Epidermal melanocyte (primary cell): Measurements from ENCODE around the gene SEZ6L2.
"Not testable (repeated sequence)": the region's sequence is repeated elsewhere in the genome, so short reads cannot be mapped to it uniquely, and the experiment has no call there.

ENCODE experiments used
- DNase-seq: peaks from one replicate; pipeline ENCODE4 v3.0.0; 2011; ENCODE audit warnings: low spot score; ENCODE audit not compliant: insufficient read length

Gene SEZ6L2

DNA sequence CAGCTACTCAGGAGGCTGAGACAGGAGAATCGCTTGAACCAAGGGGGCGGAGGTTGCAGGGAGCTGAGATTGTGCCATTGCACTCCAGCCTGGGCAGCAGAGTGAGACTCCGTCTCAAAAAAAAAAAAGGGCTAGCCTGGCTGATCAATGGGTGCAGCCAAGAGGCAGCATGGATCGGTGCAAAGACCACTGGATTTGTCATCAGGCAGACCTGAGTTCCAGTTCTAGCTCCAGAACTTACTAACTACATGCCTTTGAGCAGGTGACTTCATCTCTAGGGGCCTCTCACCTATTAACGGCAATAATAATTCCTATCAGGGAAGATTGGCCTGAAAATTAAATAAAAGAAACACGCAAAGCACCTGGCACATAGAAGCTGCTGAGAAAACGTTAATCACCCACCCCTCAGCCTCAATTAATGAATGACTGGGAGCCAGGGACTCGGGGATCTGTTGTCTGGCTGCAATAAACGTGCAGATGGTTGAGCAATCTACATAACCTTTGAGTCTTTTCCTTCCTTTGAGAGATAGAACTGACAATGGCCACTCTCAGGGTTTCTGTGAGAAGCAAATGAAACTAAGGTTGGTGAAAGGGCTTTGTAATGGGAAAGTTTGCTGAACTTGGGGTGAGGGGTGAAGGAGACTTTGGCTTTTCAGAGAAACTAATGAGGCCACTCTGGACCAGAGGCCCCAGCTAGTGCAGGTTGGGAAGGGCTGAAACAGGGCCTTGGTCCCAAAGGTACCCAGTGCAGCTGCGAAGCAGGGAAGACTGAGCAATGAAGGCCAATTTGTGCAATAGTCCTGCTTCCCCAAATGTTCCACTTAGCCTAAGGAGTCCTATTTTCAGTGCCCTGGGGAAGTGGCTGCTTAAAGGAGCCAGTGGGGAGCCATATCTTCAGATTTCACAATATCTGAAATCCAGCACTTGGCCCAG, 7.6 kb downstream of the SEZ6L2 start:
- no peak for DNase-seq

GRCh38 chr16:29889372-29889771, 10.0 kb downstream of the SEZ6L2 start:
- DNase-seq = not testable (repeated sequence)

DNA sequence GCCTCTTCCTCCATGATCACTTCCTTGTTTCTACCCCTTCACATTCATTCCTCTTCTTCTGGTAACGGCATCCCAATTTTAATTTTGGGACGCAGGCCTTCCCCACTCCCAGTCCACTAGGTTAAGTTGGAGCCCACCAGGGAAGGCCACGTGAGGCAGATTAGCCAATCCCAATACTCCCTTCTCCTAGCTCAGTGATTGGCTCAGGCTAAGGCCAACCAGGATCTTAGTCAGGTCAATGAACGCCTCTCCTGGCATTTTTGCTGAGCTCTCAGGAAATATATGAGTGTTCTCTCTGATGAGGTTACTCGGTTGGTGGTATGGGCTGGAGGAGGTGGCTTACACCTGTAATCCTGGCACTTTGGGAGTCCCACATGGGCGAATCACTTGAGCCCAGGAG, 15.4 kb downstream of the SEZ6L2 start:
- no peak for DNase-seq

GRCh38 chr16:29881050-29881449, 18.3 kb downstream of the SEZ6L2 start:
- no peak for DNase-seq

DNA sequence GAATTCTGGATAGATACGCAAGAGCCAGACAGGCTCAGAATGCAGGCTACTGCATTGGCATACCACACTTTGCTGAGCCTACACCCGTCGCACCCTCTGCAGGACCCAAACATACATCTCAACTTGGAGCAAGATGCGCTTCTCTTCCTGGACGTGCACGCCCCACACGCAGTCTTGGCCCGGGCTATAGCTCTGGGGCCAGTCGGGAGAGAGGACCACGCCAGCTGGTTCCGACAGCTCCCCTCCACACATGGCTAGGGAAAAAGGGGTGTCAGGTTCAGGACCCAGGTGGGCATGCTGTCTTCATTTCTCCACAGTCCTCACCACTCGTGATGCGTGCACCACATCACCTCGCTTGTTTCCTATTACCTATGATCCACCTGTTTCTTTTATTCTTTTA, 21.2 kb downstream of the SEZ6L2 start:
- DNase-seq = no peak

- DNase-seq = no peak
Observed at GRCh38 chr16:29877266-29877961, 21.9 kb downstream of the SEZ6L2 start.

DNA sequence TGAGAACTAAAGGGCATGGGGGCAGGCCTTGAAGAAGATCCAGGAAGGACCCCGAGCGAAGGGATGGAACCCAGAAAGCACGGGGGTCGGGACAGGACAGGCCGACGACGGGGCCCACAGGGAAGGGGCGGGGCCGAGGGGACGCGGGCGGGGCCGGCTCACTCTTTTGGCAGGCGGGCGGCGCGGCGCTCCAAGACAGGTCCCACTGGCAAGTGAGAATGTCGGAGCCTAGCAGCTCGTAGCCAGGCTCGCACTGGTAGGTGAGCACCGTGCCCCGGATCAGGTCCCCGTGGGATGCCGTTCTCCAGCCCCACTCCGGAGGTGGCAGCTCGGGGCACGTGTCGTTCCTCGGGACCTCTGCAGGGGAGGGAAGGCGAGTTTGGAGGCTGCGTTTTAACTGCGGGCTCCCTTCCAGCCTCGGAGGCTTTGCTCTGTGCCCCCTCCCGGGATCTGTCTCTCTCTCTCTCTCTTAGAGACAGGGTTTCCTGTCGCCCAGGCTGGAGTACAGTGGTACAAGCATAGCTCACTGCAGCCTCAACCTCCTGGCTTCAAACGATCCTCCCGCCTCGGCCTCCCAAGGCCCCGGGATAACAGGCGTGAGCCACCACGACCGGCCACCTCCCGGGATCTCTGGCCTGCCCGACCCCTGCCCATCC, 22.6 kb downstream of the SEZ6L2 start:
- DNase-seq = no peak

DNA sequence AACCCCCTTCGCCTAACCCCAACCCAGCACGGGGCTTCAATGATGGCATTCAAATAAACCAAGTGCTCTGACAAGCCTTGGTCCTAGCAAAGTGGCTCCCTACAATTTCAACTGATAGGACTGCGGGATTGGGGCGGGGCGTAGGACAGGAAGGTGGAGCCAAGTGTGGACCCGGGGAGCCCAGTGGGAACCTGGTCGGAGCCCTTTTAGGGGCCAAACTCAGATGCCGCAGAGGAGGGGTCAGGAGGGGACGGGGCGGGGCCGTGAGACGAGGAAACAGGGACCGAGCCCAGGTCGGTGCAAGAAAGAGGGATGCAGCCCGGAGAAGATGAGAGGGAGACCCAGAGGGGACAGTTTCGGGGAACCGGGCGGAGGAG, 23.1 kb downstream of the SEZ6L2 start:
- DNase-seq = no peak

DNA sequence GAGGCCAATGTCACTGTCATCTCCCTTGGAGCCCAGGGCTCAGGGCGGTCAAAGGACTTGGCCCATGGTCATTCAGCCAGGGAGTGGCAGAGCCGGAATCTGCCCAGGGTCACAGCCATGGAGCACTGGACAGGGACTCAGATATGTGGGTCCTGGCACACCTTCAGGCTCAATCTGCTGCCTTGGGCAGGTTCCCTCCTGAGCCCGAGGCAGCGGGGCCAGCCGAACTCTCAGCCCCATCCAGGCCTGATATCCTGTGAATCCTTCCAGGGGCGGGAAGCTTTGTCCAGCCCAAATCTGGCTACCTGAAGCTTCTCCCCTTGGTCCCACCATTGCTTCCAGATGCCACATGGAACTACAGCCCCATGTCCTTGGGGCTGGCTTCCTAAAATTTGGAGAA, 24.1 kb downstream of the SEZ6L2 start:
- no peak for DNase-seq

DNA sequence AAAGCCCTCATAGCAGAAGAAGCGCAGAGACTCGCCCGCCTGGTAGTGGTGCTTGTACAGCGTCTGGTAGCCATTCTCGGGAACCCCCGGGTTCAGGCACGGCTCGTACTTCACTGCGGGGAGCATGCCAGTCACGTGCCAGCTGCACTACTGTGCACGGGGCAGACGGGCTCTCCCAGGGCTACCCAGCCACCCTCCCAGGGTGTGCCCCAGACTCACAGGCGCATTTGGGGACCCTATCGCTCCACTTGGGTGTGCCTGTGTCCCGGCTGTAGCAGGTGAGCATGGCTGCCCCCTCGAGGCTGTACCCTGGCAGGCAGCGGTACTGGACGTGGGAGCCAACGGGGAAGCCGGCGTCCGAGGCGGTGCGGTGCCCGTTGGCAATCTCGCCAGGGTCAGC, 26.0 kb downstream of the SEZ6L2 start:
- DNase-seq = no peak

DNA sequence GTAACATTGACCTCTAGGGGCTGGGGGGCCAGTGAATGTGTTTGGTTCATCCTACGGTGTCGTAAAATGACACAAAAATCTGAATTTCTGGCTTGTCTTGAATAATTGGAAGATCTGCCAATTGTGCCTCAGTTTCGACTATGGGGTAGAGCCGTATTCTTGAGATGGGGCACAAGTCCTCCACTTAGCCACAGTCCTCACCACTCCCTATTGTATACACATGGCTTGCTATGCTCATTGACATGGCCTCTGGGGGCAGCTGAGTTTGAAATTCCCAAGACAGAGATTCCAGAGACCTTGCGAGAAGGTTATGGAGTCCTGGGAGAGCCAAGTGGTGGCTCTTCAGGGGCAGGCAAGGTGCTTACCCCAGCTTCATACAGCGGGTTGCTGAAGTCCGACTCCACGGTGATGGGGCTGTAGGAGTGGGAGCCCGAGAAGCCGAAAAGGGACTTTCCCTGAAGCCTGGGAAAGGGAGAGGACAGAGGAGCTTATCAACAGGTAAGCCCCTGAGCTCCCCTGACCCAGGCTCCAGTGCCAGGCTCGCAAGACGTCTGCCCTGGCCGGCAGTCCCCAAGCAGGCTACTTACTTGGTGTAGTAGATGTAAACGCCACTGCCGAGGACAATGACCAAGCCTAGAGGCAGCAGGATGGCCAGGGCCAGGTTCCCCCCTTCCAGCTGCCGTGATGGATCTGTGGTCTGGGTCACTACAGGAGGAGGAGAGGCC, 27.4 kb downstream of the SEZ6L2 start:
- DNase-seq = no peak

- not testable (repeated sequence) for DNase-seq
Observed at GRCh38 chr16:29869067-29869466, 30.3 kb downstream of the SEZ6L2 start.

DNA sequence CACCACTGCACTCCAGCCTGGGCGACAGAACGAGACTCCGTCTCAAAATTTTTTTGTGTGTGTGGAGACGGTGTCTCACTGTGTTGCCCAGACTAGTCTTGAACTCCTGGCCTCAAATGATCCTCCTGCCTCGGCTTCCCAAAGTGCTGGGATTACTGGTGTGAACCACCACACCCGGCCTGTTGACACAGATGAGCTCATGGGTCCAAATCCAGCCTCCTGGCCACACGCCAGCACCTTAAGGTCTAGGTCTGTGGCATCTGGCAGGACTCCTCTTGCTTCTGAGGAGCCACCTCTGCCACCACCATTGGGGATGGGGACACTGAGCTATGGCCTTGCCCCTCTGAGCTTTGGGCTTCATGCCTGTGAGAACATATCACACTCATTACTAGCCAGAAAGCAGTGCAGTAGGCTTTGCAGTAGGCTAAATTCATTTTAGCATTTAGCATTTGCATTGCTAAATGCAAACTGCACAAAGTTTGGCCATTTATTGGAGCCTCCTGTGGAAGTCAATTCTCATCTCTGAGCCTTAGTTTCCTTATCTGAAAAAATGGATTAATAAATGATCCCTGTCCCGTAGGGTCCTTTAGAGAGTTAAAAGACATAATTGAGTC, 30.8 kb downstream of the SEZ6L2 start:
- no peak for DNase-seq

GRCh38 chr16:29864205-29864604, 35.1 kb downstream of the SEZ6L2 start:
- DNase-seq = no peak

- DNase-seq = no peak
Observed at GRCh38 chr16:29863669-29863984, 35.7 kb downstream of the SEZ6L2 start.

DNA sequence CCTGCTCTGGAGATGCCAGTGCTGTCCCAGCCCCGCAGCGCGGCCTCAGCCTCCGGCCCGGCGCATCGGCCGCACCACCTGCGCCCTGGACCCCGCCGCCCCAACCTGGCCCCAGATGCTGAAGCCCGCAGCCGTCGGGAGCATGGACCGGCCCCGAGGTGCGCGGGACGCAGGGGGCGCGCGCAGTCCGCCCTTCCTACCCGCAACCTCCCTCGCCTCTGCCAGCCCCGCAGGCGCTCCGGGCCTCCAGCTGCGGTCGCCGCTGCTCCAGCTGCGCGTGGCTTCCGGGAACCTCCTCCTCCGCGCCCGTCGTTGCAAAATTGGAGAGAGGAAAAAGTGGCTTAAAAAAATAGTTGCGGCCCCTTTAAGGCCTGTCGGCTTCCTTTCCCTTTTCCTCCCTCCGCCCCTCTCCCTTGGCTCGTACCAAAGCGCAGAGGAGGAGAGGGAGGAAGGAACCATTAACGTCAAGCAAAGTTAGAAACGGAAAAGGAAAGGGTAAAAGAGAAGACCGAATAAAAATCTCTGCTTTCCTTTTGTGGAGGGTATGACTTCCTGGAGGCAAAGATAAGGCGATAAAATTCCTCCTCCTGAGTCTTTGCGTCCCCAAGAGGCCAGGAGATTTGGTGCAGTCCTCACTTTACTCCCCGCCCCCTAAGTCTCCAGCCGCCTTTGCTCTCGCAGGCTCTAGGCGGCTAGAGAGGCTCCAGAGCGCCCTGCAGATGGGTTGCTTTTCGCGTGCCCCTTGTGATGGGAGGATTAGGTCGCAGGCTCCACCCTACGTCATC, 36.3 kb downstream of the SEZ6L2 start, which contains the start of gene CDIPT:
CDIPT (minus strand) TSS at position 343 of the 785 bp plus-strand sequence. CDS start 369 bp downstream, outside the sequence.
- peak; percentile 75 for DNase-seq

DNA sequence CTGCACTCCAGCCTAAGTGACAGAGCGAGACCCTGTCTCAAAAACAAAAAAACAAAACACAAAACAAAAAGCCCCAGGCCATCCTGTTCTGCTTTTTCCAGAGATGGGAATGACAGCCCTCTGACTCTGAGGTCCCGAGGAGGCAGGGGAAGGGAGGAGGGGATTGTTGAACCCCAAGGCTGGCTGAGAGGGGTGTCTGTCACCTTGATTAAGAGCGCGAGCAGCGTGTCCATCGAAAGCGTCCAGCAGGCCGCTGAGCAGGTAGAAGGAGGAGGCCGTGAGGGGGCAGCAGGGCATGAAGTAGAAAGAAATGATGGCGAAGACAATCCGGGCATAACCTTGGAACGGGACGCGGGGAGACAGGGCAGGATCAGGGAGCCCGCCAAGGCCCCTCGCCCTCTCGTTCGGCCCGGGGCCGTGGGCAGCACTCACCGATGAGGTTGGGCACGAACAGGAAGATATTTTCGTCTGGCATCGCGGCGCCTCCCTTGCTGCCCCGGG, 36.9 kb downstream of the SEZ6L2 start:
- DNase-seq = no peak

GRCh38 chr16:29860218-29860617, 39.1 kb downstream of the SEZ6L2 start:
- DNase-seq = no peak

DNA sequence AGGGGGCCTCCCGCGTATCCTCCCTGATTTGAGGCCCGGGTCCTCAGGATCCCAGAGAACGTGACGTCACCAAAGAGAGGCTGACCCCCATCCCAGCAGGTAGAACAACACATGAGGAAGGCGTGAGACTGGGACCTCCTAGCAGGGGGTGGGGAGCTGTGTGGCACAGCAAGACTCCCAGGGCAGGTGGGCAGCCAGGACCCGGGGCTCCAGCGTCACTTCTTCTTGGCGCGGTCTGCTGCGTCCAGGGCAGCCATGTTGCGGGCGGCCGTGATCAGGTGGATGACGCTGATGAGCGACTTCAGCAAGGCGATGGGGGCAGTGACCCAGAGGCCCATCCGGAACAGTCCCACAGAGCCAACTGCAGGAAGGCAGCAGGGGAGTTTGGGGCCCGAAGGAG, 40.4 kb downstream of the SEZ6L2 start:
- DNase-seq = no peak
